SK-N-SH treated with all-trans-retinoic acid at 6 μM for 48 hours (cell line): ENCODE results near the gene POLR1E.

Experiments used
- ATAC-seq: fragments of 200-7000 bp; cut with Tn5 transposase; 3 replicates; pipeline ENCODE4 v1.9.1; 2020; ENCODE audit warnings: mild to moderate bottlenecking, moderate library complexity
- ARNTL ChIP-seq: fragments of 450-650 bp; formaldehyde crosslinking; IDR thresholded peaks from 2 replicates; pipeline ENCODE4 v1.5.0; 2020; ENCODE audit warnings: low read depth, mild to moderate bottlenecking, moderate library complexity, borderline replicate concordance
- BACH2 ChIP-seq: fragments of 250-450 bp; sonication (Bioruptor Pico); IDR thresholded peaks from 2 replicates; pipeline ENCODE4 v1.9.0; 2021; ENCODE audit warnings: mild to moderate bottlenecking, borderline replicate concordance
- ESRRG ChIP-seq: fragments of 250-450 bp; sonication (Bioruptor Pico); IDR thresholded peaks from 2 replicates; pipeline ENCODE4 v1.6.1; 2021; ENCODE audit warnings: mild to moderate bottlenecking
- GLIS3 ChIP-seq: fragments of 250-450 bp; sonication (Bioruptor Pico); IDR thresholded peaks from 2 replicates; pipeline ENCODE4 v1.5.0; 2020; ENCODE audit warnings: mild to moderate bottlenecking, moderate library complexity
- OSR1 ChIP-seq: fragments of 250-450 bp; sonication (Bioruptor Pico); IDR thresholded peaks from 2 replicates; pipeline ENCODE4 v1.8.0; 2022; ENCODE audit warnings: moderate library complexity, mild to moderate bottlenecking, inconsistent platforms
- TOX ChIP-seq: fragments of 250-450 bp; sonication (Bioruptor Pico); IDR thresholded peaks from 2 replicates; pipeline ENCODE4 v1.8.0; 2021; ENCODE audit warnings: mild to moderate bottlenecking, moderate library complexity, borderline replicate concordance
- ZC3H10 ChIP-seq: fragments of 250-450 bp; sonication (Bioruptor Pico); IDR thresholded peaks from 2 replicates; pipeline ENCODE4 v1.5.1; 2021; ENCODE audit warnings: mild to moderate bottlenecking, moderate library complexity
- ZFP3 ChIP-seq: fragments of 250-450 bp; sonication (Bioruptor Pico); IDR thresholded peaks from 2 replicates; pipeline ENCODE4 v1.5.0; 2020; ENCODE audit warnings: mild to moderate bottlenecking, moderate library complexity
- ZFP30 ChIP-seq: fragments of 450-650 bp; formaldehyde crosslinking; IDR thresholded peaks from 2 replicates; pipeline ENCODE4 v1.5.0; 2022; ENCODE audit warnings: mild to moderate bottlenecking, moderate library complexity
- ZNF565 ChIP-seq: fragments of 450-650 bp; formaldehyde crosslinking; conservative IDR thresholded peaks from 2 replicates; pipeline ENCODE4 v1.5.0; 2020; ENCODE audit warnings: low read depth, mild to moderate bottlenecking, moderate library complexity
- ZNF70 ChIP-seq: fragments of 450-650 bp; formaldehyde crosslinking; IDR thresholded peaks from 2 replicates; pipeline ENCODE4 v1.5.0; 2020; ENCODE audit warnings: mild to moderate bottlenecking, moderate library complexity
- TF ChIP-seq, protein P1 (sequence below): fragments of 250-450 bp; sonication (Bioruptor Pico); IDR thresholded peaks from 2 replicates; pipeline ENCODE4 v1.8.0; 2021; ENCODE audit warnings: low read depth, mild to moderate bottlenecking, moderate library complexity, borderline replicate concordance
- TF ChIP-seq, protein P2 (sequence below): fragments of 250-450 bp; sonication (Bioruptor Pico); IDR thresholded peaks from 2 replicates; pipeline ENCODE4 v1.5.1; 2021; ENCODE audit warnings: mild to moderate bottlenecking, moderate library complexity
- TF ChIP-seq, protein P3 (sequence below): fragments of 250-450 bp; sonication (Bioruptor Pico); IDR thresholded peaks from 2 replicates; pipeline ENCODE4 v1.5.0; 2020; ENCODE audit warnings: mild to moderate bottlenecking, moderate library complexity
- TF ChIP-seq, protein P4 (sequence below): fragments of 250-450 bp; sonication (Bioruptor Pico); IDR thresholded peaks from 2 replicates; pipeline ENCODE4 v1.5.1; 2020; ENCODE audit warnings: low read depth, mild to moderate bottlenecking, moderate library complexity
- TF ChIP-seq, protein P5 (sequence below): fragments of 250-450 bp; sonication (Bioruptor Pico); IDR thresholded peaks from 2 replicates; pipeline ENCODE4 v1.8.0; 2020; ENCODE audit warnings: mild to moderate bottlenecking, moderate library complexity, borderline replicate concordance

The POLR1E gene

DNA sequence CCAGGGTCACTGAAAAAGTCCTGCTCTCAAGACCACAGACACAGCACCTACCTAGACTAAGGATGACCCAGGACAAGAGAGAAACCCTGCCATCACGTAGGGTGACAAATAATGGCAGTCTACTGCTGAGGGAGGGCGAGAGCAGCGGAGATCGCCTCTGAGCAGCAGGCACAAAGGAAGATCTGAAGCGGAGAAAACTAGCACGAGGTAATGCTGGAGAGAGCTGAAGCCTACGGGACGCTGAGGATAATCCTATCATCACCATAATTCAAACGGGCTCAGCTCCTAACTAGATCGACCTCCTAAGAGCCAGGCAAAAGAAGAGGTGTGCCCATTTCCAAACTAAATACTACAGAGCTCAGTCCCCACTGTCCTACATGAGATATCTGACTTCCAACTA lies 49.2 kb downstream of the POLR1E start:
- TF ChIP-seq BACH2 (no peak), TOX (CRISPR knock-in tag) (no peak), ZFP30 (CRISPR knock-in tag) (no peak), ARNTL (CRISPR knock-in tag) (no peak), GLIS3 (CRISPR knock-in tag) (no peak), ZNF70 (no peak), OSR1 (CRISPR knock-in tag) (no peak), ESRRG (no peak)
- TF ChIP-seq, protein P1, sequence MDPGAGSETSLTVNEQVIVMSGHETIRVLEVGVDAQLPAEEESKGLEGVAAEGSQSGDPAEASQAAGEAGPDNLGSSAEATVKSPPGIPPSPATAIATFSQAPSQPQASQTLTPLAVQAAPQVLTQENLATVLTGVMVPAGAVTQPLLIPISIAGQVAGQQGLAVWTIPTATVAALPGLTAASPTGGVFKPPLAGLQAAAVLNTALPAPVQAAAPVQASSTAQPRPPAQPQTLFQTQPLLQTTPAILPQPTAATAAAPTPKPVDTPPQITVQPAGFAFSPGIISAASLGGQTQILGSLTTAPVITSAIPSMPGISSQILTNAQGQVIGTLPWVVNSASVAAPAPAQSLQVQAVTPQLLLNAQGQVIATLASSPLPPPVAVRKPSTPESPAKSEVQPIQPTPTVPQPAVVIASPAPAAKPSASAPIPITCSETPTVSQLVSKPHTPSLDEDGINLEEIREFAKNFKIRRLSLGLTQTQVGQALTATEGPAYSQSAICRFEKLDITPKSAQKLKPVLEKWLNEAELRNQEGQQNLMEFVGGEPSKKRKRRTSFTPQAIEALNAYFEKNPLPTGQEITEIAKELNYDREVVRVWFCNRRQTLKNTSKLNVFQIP, result no peak
- TF ChIP-seq, protein P2, sequence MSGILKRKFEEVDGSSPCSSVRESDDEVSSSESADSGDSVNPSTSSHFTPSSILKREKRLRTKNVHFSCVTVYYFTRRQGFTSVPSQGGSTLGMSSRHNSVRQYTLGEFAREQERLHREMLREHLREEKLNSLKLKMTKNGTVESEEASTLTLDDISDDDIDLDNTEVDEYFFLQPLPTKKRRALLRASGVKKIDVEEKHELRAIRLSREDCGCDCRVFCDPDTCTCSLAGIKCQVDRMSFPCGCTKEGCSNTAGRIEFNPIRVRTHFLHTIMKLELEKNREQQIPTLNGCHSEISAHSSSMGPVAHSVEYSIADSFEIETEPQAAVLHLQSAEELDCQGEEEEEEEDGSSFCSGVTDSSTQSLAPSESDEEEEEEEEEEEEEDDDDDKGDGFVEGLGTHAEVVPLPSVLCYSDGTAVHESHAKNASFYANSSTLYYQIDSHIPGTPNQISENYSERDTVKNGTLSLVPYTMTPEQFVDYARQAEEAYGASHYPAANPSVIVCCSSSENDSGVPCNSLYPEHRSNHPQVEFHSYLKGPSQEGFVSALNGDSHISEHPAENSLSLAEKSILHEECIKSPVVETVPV (CRISPR knock-in tag), result no peak
- TF ChIP-seq, protein P3, sequence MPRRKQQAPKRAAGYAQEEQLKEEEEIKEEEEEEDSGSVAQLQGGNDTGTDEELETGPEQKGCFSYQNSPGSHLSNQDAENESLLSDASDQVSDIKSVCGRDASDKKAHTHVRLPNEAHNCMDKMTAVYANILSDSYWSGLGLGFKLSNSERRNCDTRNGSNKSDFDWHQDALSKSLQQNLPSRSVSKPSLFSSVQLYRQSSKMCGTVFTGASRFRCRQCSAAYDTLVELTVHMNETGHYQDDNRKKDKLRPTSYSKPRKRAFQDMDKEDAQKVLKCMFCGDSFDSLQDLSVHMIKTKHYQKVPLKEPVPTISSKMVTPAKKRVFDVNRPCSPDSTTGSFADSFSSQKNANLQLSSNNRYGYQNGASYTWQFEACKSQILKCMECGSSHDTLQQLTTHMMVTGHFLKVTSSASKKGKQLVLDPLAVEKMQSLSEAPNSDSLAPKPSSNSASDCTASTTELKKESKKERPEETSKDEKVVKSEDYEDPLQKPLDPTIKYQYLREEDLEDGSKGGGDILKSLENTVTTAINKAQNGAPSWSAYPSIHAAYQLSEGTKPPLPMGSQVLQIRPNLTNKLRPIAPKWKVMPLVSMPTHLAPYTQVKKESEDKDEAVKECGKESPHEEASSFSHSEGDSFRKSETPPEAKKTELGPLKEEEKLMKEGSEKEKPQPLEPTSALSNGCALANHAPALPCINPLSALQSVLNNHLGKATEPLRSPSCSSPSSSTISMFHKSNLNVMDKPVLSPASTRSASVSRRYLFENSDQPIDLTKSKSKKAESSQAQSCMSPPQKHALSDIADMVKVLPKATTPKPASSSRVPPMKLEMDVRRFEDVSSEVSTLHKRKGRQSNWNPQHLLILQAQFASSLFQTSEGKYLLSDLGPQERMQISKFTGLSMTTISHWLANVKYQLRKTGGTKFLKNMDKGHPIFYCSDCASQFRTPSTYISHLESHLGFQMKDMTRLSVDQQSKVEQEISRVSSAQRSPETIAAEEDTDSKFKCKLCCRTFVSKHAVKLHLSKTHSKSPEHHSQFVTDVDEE, result no peak
- TF ChIP-seq, protein P4, sequence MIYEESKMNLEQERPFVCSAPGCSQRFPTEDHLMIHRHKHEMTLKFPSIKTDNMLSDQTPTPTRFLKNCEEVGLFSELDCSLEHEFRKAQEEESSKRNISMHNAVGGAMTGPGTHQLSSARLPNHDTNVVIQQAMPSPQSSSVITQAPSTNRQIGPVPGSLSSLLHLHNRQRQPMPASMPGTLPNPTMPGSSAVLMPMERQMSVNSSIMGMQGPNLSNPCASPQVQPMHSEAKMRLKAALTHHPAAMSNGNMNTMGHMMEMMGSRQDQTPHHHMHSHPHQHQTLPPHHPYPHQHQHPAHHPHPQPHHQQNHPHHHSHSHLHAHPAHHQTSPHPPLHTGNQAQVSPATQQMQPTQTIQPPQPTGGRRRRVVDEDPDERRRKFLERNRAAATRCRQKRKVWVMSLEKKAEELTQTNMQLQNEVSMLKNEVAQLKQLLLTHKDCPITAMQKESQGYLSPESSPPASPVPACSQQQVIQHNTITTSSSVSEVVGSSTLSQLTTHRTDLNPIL (CRISPR knock-in tag), result no peak
- TF ChIP-seq, protein P5, sequence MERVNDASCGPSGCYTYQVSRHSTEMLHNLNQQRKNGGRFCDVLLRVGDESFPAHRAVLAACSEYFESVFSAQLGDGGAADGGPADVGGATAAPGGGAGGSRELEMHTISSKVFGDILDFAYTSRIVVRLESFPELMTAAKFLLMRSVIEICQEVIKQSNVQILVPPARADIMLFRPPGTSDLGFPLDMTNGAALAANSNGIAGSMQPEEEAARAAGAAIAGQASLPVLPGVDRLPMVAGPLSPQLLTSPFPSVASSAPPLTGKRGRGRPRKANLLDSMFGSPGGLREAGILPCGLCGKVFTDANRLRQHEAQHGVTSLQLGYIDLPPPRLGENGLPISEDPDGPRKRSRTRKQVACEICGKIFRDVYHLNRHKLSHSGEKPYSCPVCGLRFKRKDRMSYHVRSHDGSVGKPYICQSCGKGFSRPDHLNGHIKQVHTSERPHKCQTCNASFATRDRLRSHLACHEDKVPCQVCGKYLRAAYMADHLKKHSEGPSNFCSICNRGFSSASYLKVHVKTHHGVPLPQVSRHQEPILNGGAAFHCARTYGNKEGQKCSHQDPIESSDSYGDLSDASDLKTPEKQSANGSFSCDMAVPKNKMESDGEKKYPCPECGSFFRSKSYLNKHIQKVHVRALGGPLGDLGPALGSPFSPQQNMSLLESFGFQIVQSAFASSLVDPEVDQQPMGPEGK, result no peak
- TF ChIP-seq, all 23 proteins: peak for 0
- ATAC-seq, result no peak

DNA sequence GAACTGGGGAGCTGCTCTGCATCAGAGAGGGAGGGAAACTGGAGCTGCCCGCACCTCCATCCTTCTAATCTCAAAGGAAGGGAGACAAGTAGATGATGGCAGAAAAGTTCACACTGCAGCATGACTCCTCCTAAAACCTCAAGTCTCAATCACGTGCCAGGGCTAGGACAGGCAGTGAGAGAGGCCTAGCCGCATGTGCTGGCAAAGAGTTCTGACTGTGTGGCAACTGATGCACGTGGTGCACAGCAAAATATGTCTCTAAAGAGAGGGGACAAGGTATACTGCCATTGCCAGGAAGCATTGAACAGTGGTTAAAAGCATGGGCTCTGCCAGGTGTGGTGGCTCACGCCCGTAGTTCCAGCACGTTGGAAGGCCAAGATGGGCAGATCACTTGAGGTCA lies 52.4 kb downstream of the POLR1E start:
- no peak for TF ChIP-seq ZC3H10 (CRISPR knock-in tag)
- TF ChIP-seq TOX (CRISPR knock-in tag), result no peak
- TF ChIP-seq ESRRG, result no peak
- TF ChIP-seq, protein P1, result no peak
- no peak for TF ChIP-seq GLIS3 (CRISPR knock-in tag)
- no peak for TF ChIP-seq ARNTL (CRISPR knock-in tag)
- no peak for TF ChIP-seq BACH2
- TF ChIP-seq ZFP30 (CRISPR knock-in tag), result no peak
- TF ChIP-seq ZFP3 (CRISPR knock-in tag), result no peak
- TF ChIP-seq, all 23 proteins: peak for 0
- no peak for ATAC-seq

DNA sequence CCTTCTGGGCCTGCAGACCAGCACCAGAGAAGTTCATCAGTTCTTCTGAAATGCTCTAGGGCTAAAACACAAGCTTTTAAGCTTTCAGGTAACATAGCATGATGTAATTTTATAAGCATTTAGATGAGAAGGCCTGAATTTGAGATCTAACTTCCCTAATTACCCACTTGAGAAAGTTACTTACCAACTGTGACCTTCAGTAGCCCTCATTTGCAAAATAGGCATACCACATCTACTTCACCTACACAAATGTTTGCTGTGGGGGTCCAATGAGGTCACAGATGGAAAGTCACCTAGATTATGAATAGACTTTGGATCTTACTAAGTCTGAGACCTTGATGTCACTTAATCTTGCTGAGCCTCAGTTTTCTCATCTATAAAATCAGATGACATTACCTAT lies 53.9 kb downstream of the POLR1E start:
- TF ChIP-seq ZNF565 (no peak), TOX (CRISPR knock-in tag) (no peak), ZNF70 (no peak), ARNTL (CRISPR knock-in tag) (no peak)
- TF ChIP-seq, protein P1, result no peak
- no peak for ATAC-seq
